Measurements from ENCODE around the gene GLI2.

DNA sequence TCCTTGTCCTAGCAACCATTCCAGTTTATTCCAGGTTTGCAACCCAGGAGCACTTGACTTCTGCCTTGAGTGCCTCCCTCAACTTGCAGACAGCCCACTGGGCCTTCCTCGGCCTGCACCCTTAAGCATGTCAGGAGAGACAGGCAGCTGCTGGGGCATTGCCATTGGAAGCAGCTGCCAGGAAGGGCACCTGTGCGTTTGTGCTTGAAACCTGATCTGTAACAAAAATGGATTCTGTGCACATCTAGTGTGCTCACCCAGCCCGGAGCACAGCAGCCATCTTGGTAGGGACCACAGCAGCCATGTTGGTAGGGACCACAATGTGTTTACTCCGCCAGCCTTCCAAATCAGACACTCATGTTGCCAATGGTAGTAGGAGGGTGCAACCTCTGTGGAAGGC lies 44.3 kb upstream of the GLI2 start:
- TF ChIP-seq, protein P1, sequence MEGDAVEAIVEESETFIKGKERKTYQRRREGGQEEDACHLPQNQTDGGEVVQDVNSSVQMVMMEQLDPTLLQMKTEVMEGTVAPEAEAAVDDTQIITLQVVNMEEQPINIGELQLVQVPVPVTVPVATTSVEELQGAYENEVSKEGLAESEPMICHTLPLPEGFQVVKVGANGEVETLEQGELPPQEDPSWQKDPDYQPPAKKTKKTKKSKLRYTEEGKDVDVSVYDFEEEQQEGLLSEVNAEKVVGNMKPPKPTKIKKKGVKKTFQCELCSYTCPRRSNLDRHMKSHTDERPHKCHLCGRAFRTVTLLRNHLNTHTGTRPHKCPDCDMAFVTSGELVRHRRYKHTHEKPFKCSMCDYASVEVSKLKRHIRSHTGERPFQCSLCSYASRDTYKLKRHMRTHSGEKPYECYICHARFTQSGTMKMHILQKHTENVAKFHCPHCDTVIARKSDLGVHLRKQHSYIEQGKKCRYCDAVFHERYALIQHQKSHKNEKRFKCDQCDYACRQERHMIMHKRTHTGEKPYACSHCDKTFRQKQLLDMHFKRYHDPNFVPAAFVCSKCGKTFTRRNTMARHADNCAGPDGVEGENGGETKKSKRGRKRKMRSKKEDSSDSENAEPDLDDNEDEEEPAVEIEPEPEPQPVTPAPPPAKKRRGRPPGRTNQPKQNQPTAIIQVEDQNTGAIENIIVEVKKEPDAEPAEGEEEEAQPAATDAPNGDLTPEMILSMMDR (IDR thresholded peaks at IDR 0.05), result no peak
- TF ChIP-seq, protein P2, sequence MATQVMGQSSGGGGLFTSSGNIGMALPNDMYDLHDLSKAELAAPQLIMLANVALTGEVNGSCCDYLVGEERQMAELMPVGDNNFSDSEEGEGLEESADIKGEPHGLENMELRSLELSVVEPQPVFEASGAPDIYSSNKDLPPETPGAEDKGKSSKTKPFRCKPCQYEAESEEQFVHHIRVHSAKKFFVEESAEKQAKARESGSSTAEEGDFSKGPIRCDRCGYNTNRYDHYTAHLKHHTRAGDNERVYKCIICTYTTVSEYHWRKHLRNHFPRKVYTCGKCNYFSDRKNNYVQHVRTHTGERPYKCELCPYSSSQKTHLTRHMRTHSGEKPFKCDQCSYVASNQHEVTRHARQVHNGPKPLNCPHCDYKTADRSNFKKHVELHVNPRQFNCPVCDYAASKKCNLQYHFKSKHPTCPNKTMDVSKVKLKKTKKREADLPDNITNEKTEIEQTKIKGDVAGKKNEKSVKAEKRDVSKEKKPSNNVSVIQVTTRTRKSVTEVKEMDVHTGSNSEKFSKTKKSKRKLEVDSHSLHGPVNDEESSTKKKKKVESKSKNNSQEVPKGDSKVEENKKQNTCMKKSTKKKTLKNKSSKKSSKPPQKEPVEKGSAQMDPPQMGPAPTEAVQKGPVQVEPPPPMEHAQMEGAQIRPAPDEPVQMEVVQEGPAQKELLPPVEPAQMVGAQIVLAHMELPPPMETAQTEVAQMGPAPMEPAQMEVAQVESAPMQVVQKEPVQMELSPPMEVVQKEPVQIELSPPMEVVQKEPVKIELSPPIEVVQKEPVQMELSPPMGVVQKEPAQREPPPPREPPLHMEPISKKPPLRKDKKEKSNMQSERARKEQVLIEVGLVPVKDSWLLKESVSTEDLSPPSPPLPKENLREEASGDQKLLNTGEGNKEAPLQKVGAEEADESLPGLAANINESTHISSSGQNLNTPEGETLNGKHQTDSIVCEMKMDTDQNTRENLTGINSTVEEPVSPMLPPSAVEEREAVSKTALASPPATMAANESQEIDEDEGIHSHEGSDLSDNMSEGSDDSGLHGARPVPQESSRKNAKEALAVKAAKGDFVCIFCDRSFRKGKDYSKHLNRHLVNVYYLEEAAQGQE (IDR thresholded peaks at IDR 0.05; ENCODE audit: insufficient read depth in 1 of 2, low read depth in 2 of 2, low read length in 1 of 2), result no peak
- TF ChIP-seq POLR2AphosphoS5 (IDR thresholded peaks at IDR 0.05; ENCODE audit: low read depth, low read length), result no peak
- no peak for TF ChIP-seq SIN3A (IDR thresholded peaks at IDR 0.05; ENCODE audit: borderline replicate concordance, insufficient read depth, low read depth, low read length)
